ENCODE results near the gene TMEM50B.

DNA sequence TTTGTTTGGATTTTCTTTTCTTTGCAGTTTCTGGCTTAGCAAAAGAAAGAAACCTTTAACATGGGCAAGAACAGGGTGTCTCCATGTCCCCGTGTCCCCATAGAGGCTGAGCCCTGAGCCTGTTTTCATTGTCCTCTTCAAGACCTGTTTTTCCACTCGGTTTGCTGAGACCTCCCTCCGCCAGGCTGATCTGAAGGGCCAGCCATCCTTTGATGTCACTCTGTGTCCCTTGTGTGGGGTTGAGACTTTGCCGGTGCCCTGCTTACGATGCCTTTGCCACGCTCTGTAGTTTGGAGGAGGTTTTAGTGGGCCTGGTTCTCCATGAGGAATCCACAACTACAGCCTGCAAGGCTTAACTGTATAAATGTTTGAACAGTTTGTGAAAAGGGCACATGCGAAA lies 52.7 kb downstream of the TMEM50B start:
- TF ChIP-seq, protein P1, sequence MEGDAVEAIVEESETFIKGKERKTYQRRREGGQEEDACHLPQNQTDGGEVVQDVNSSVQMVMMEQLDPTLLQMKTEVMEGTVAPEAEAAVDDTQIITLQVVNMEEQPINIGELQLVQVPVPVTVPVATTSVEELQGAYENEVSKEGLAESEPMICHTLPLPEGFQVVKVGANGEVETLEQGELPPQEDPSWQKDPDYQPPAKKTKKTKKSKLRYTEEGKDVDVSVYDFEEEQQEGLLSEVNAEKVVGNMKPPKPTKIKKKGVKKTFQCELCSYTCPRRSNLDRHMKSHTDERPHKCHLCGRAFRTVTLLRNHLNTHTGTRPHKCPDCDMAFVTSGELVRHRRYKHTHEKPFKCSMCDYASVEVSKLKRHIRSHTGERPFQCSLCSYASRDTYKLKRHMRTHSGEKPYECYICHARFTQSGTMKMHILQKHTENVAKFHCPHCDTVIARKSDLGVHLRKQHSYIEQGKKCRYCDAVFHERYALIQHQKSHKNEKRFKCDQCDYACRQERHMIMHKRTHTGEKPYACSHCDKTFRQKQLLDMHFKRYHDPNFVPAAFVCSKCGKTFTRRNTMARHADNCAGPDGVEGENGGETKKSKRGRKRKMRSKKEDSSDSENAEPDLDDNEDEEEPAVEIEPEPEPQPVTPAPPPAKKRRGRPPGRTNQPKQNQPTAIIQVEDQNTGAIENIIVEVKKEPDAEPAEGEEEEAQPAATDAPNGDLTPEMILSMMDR (IDR thresholded peaks at IDR 0.05) = no peak
- no peak for TF ChIP-seq POLR2AphosphoS5 (IDR thresholded peaks at IDR 0.05; ENCODE audit: insufficient read depth in 1 of 2, low read depth in 1 of 2)

Data from vagina (tissue), 2 donors.